A673 (cell line): ENCODE results near the gene RETREG3. TPM values are rescaled to one million over a fixed set of nuclear protein-coding genes. Genes with fewer than 3 reads are reported as not detected.

ENCODE experiments used
- BruUV-seq: library from RNA; stranded (reverse); fragments of 400-500 nt; replicated peaks from 2 replicates; lab custom pipeline; 2021; lab: Mats Ljungman, UMichigan
- CTCF ChIA-PET: fragments of 300-600 bp; sonication (Branson Sonifier 250); formaldehyde crosslinking; loops from one replicate; lab custom pipeline; 2022; ENCODE audit warnings: antibody characterized with exemption; lab: Charles Lee
- POLR2A ChIA-PET: fragments of 300-600 bp; sonication (Branson Sonifier 250); formaldehyde crosslinking; loops from one replicate; lab custom pipeline; 2022; ENCODE audit warnings: antibody characterized with exemption; ENCODE audit not compliant: low non-redundant PET; lab: Charles Lee
- DNase-seq: peaks from one replicate; pipeline ENCODE4 v3.0.0-alpha.2; 2015; ENCODE audit warnings: low spot score
- H3K27ac ChIP-seq: fragments of 200-600 bp; sonication (generic); 2 replicates; pipeline ENCODE4 v1.5.1; 2016; ENCODE audit warnings: mixed run types, low read depth, mild to moderate bottlenecking, mixed read lengths, antibody characterized with exemption, low read length; ENCODE audit not compliant: poor library complexity, severe bottlenecking
- H3K27me3 ChIP-seq: fragments of 200-600 bp; sonication (generic); replicated peaks from 2 replicates; pipeline ENCODE4 v1.6.1; 2017; ENCODE audit warnings: mixed run types, low read depth, mild to moderate bottlenecking, mixed read lengths, antibody characterized with exemption, low read length; ENCODE audit not compliant: insufficient read depth, poor library complexity
- H3K36me3 ChIP-seq: fragments of 200-600 bp; sonication (generic); 2 replicates; pipeline ENCODE4 v1.6.1; 2016; ENCODE audit warnings: mixed run types, mild to moderate bottlenecking, mixed read lengths, antibody characterized with exemption, low read length; ENCODE audit not compliant: insufficient read depth, poor library complexity, severe bottlenecking
- H3K4me1 ChIP-seq: fragments of 200-600 bp; sonication (generic); 2 replicates; pipeline ENCODE4 v1.6.1; 2017; ENCODE audit warnings: mixed run types, mild to moderate bottlenecking, mixed read lengths, antibody characterized with exemption, low read length; ENCODE audit not compliant: insufficient read depth, poor library complexity, severe bottlenecking
- H3K4me3 ChIP-seq: fragments of 200-600 bp; sonication (generic); 2 replicates; pipeline ENCODE4 v1.5.1; 2016; ENCODE audit warnings: low read depth, mixed run types, mild to moderate bottlenecking, mixed read lengths, low read length; ENCODE audit not compliant: poor library complexity, severe bottlenecking
- H3K9me3 ChIP-seq: fragments of 200-600 bp; sonication (generic); 2 replicates; pipeline ENCODE4 v1.6.1; 2016; ENCODE audit warnings: mixed run types, low read depth, mild to moderate bottlenecking, mixed read lengths, antibody characterized with exemption, low read length; ENCODE audit not compliant: poor library complexity, severe bottlenecking
- EZH2 ChIP-seq: fragments of 200-600 bp; sonication (generic); IDR thresholded peaks from 2 replicates; pipeline ENCODE4 v1.6.1; 2017; ENCODE audit warnings: borderline replicate concordance, low read depth, mild to moderate bottlenecking, mixed read lengths, antibody characterized with exemption, low read length; ENCODE audit not compliant: poor library complexity, severe bottlenecking
- intact Hi-C: fragments of 100-400 bp; cut with micrococcal nuclease; formaldehyde crosslinking; loops from one replicate; pipeline ENCODE4 v1.10.0; 2022; ENCODE audit not compliant: unreplicated experiment
- total RNA-seq: library from RNA; stranded (reverse); gene quantifications from 2 replicates; pipeline ENCODE4 v1.2.3, GENCODE V29; 2021
- TF ChIP-seq, protein P1 (sequence below): fragments of 300-800, 200-600 bp; sonication (generic); conservative IDR thresholded peaks from 2 replicates; pipeline ENCODE4 v1.5.1; 2017; ENCODE audit warnings: low read depth, mild to moderate bottlenecking, antibody characterized with exemption, low read length, moderate library complexity, mixed read lengths

RETREG3 gene
- total RNA-seq, 1 experiment from 2014 or later, result 23.2 TPM

DNA sequence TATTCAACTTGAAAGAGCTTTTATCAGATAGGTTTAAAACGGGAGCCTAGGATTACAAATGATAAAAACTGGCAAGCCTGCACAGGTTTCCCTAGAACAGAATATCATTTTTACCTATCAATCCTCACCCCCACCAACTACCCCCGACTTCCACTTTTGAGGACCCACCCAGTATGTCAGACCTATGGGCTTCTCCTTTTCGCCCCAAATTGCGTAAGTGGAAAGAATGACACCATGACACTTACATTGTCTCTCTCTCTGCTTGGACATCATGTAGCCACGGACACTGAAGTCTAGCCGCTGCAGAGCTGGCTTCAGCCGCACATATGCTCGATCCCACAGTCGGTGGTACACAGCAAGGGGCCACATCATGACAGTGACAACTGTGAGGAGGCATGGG is 24.3 kb downstream of the RETREG3 start:
- intact Hi-C loops, result no loop called here
- peaks cover 8% of the 10 kb centered on the region for H3K36me3 ChIP-seq
- POLR2A ChIA-PET, result no interaction called here
- no peak overlapping the region for H3K27ac ChIP-seq
- no peak for DNase-seq
- no peaks in the 10 kb centered on the region for H3K27me3 ChIP-seq
- H3K4me1 ChIP-seq, result no peaks in the 10 kb centered on the region
- CTCF ChIA-PET, result no interaction called here
- H3K4me3 ChIP-seq, result no peak overlapping the region
- H3K9me3 ChIP-seq, result no peaks in the 10 kb centered on the region
- no TSS peak for BruUV-seq
- TF ChIP-seq EZH2, result no peak
- TF ChIP-seq, protein P1, sequence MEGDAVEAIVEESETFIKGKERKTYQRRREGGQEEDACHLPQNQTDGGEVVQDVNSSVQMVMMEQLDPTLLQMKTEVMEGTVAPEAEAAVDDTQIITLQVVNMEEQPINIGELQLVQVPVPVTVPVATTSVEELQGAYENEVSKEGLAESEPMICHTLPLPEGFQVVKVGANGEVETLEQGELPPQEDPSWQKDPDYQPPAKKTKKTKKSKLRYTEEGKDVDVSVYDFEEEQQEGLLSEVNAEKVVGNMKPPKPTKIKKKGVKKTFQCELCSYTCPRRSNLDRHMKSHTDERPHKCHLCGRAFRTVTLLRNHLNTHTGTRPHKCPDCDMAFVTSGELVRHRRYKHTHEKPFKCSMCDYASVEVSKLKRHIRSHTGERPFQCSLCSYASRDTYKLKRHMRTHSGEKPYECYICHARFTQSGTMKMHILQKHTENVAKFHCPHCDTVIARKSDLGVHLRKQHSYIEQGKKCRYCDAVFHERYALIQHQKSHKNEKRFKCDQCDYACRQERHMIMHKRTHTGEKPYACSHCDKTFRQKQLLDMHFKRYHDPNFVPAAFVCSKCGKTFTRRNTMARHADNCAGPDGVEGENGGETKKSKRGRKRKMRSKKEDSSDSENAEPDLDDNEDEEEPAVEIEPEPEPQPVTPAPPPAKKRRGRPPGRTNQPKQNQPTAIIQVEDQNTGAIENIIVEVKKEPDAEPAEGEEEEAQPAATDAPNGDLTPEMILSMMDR, result no peak

DNA sequence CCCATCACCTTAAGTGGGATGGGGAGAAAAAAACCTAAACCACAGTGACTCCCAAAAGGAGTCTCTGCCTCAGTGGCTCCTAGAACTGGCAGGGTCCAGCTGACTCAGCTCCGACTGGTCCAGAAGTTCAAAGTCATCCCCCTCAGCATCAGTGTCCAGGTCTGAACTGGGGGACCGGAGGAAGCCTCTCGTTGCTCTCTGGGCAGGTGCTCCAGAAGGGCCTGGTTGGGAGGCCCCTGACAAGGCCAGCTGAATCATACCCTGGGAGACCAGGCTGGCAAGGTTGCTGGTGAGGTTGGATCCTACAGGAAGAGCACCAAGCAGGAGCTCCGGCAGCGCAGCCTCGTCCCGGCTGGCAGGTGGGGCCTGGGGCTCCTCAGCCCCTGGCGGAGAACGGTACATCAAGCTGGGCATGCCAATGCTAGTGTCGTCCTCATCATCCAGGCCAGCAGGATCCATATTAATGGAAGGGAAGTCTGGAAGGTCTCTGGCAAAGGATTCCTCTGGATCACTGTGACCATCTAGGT is 27.4 kb downstream of the RETREG3 start:
- no TSS peak for BruUV-seq
- no peak overlapping the region for H3K27ac ChIP-seq
- POLR2A ChIA-PET, result interaction anchor here (0.8 kb wide), 1 partner anchor 144 kb away, joined by 3 read pairs; no protein-coding TSS in a partner anchor
- no peak overlapping the region for H3K4me3 ChIP-seq
- H3K36me3 ChIP-seq, result peaks cover 8% of the 10 kb centered on the region
- no peak for DNase-seq
- H3K4me1 ChIP-seq, result no peaks in the 10 kb centered on the region
- no peaks in the 10 kb centered on the region for H3K27me3 ChIP-seq
- intact Hi-C loops, result no loop called here
- TF ChIP-seq EZH2, result no peak
- TF ChIP-seq, protein P1, result no peak
- no peaks in the 10 kb centered on the region for H3K9me3 ChIP-seq
- CTCF ChIA-PET, result no interaction called here

DNA sequence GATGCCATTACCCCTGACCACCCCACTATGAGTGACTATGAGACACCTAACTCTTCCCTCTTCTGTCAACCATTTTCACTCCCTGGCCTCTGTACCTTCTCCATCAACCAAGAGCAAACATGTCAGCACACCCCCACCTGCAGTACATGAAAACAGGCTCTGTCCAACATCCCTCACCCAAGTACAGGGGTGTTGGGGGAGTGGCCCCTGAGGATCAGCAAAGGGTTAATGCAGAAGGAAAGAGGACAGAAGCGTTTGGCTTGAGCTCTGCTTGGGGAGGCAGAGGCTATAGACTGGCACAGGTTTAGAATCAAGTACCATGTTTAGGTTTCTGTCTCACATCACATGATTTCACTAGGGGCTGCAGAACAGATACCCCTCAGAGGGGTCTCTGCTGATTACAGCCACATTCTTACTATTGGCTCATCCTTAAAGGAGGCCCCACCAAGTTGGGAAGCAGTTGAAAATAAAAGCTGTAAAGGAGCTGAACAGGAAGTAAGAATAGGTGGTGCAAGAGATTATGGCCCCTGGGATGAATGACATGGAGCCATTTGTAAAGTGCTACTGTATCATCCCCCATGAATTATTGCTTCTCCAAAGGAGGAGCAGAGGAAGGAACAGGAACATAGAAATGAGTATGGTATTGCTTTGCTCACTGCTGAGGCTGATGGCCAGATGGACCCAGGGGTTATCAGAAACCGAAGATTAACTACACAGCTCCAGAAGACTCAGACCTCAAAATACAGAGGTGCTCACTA is 29.2 kb downstream of the RETREG3 start:
- BruUV-seq, result no TSS peak
- H3K36me3 ChIP-seq, result peaks cover 8% of the 10 kb centered on the region
- intact Hi-C loops, result loop anchor here (5.0 kb wide), 2 partner anchors 97 to 182 kb away; partner anchors contain the start of genes PLEKHH3 and RAMP2

More for the DNA sequence above, 29.2 kb downstream of the RETREG3 start:
- Histone ChIP-seq H3K27ac (no peak overlapping the region), H3K4me3 (no peak overlapping the region), H3K9me3 (no peaks in the 10 kb centered on the region), H3K4me1 (no peaks in the 10 kb centered on the region), H3K27me3 (no peaks in the 10 kb centered on the region)
- ChIA-PET CTCF (interaction anchor here (2.5 kb wide), 1 partner anchor 184 kb away, joined by 15 read pairs; no protein-coding TSS in a partner anchor), POLR2A (no interaction called here)
- no peak for TF ChIP-seq EZH2
- TF ChIP-seq, protein P1, result no peak
- no peak for DNase-seq
